K562 (cell line): ENCODE data around the gene MASP1. TPM values are rescaled to one million over a fixed set of nuclear protein-coding genes. Genes with fewer than 3 reads are reported as not detected.
"Not testable (repeated sequence)": the region's sequence is repeated elsewhere in the genome, so short reads cannot be mapped to it uniquely, and the experiment has no call there.

Source experiments
- ATAC-seq: fragments of 200-7000 bp; cut with Tn5 transposase; 3 replicates; pipeline ENCODE4 v1.9.1; 2020; ENCODE audit warnings: moderate library complexity
- BruUV-seq: library from RNA; stranded (reverse); fragments of 400-500 nt; replicated peaks from 2 replicates; lab custom pipeline; 2021; lab: Mats Ljungman, UMichigan
- CTCF ChIA-PET: fragments of 300-600 bp; formaldehyde crosslinking; extraction: SDS; loops from one replicate; lab custom pipeline; 2021; ENCODE audit warnings: low intra/inter-chr PET ratio; lab: Yijun Ruan, JAX
- POLR2A ChIA-PET: fragments of 300-600, 350-650 bp; sonication (Branson Sonifier 250); formaldehyde crosslinking; extraction: SDS; loops from one replicate; lab custom pipeline; 2021; ENCODE audit warnings: antibody characterized with exemption, inconsistent platforms; lab: Yijun Ruan, JAX
- DNase-seq, 4 experiments: peaks; one replicate each; pipeline versions ENCODE4 v3.0.0 to v3.0.0-alpha.2; 2011 to 2018; ENCODE audit warnings: low spot score in 3 of 4, mixed read lengths in 3 of 4; ENCODE audit errors: extremely low read depth in 1 of 4
- FAIRE-seq: peaks from 2 replicates; lab custom pipeline; 2011; peaks lifted over from hg19 to GRCh38; lab: Jason Lieb, UNC
- H2AFZ ChIP-seq: 2 replicates; pipeline ENCODE4 v1.6.0; 2011; ENCODE audit warnings: low read depth, low read length, control low read depth, inconsistent platforms
- H3K27ac ChIP-seq: fragments of 200-600 bp; 3 replicates; pipeline ENCODE4 v1.8.0; 2011; ENCODE audit warnings: low read depth, mild to moderate bottlenecking, control low read depth, inconsistent platforms, low read length, moderate library complexity, mixed read lengths; ENCODE audit errors: extremely low read depth
- H3K27me3 ChIP-seq, 2 experiments: fragments of 300-600 bp in 1 of 2; 2 replicates in 1 of 2; 3 replicates in 1 of 2; pipeline versions ENCODE4 v1.6.0 to v1.8.0; 2011; ENCODE audit warnings: inconsistent platforms in 2 of 2, low read length in 2 of 2, mild to moderate bottlenecking in 1 of 2, mixed read lengths in 1 of 2, moderate library complexity in 1 of 2; ENCODE audit not compliant: control insufficient read depth in 2 of 2, insufficient read depth in 2 of 2
- H3K36me3 ChIP-seq: fragments of 300-600 bp; 3 replicates; pipeline ENCODE4 v1.8.0; 2011; ENCODE audit warnings: mild to moderate bottlenecking, low read length, inconsistent platforms; ENCODE audit not compliant: control insufficient read depth, insufficient read depth
- H3K4me1 ChIP-seq, 2 experiments: fragments of 200-600 bp in 1 of 2; replicated peaks in 1 of 2; 2 replicates in 1 of 2; 3 replicates in 1 of 2; pipeline versions ENCODE4 v1.5.1 to v1.8.0; 2011; ENCODE audit warnings: inconsistent platforms in 2 of 2, low read length in 2 of 2, mild to moderate bottlenecking in 1 of 2, mixed read lengths in 1 of 2, moderate library complexity in 1 of 2; ENCODE audit not compliant: control insufficient read depth in 2 of 2, insufficient read depth in 2 of 2
- H3K4me2 ChIP-seq: 2 replicates; pipeline ENCODE4 v1.6.1; 2011; ENCODE audit warnings: low read length, control low read depth, inconsistent platforms, mixed read lengths; ENCODE audit not compliant: insufficient read depth
- H3K4me3 ChIP-seq: fragments of 200-600 bp; sonication (generic), shearing (Covaris generic); 2 replicates; pipeline ENCODE4 v1.5.1; 2016; ENCODE audit warnings: control low read depth, inconsistent platforms
- H3K79me2 ChIP-seq: fragments of 200-600 bp; 3 replicates; pipeline ENCODE4 v1.8.0; 2011; ENCODE audit warnings: low read length, inconsistent platforms; ENCODE audit not compliant: control insufficient read depth, insufficient read depth
- H3K9ac ChIP-seq, 2 experiments: 2 replicates each; pipeline versions ENCODE4 v1.6.0 to v1.6.1; 2011; ENCODE audit warnings: low read depth in 2 of 2, low read length in 2 of 2, control low read depth in 1 of 2, inconsistent platforms in 1 of 2, mild to moderate bottlenecking in 1 of 2, mixed read lengths in 1 of 2; ENCODE audit not compliant: insufficient read depth in 1 of 2
- H3K9me1 ChIP-seq: one replicate; pipeline ENCODE4 v1.6.0; 2011; ENCODE audit warnings: inconsistent platforms, mild to moderate bottlenecking, low read length, moderate library complexity; ENCODE audit not compliant: control insufficient read depth, insufficient read depth
- H3K9me3 ChIP-seq: replicated peaks from 2 replicates; pipeline ENCODE4 v1.5.1; 2011; ENCODE audit warnings: low read depth, low read length, inconsistent platforms; ENCODE audit not compliant: control insufficient read depth, insufficient read depth
- H4K20me1 ChIP-seq: replicated peaks from 2 replicates; pipeline ENCODE4 v1.6.1; 2011; ENCODE audit warnings: low read length, inconsistent platforms, mixed read lengths; ENCODE audit not compliant: control insufficient read depth, insufficient read depth
- CEBPG ChIP-seq, 3 experiments: fragments of 200-800 bp in 1 of 3; sonication (Bioruptor generic) in 1 of 3; sonication (generic) in 1 of 3; formaldehyde crosslinking in 1 of 3; IDR thresholded peaks in 2 of 3; conservative IDR thresholded peaks in 1 of 3; 2 replicates each; pipeline versions ENCODE4 v1.6.1 to v1.8.0; 2016 to 2022; ENCODE audit warnings: missing compliant biosample characterization in 2 of 3, missing genetic modification characterization in 2 of 3, mild to moderate bottlenecking in 1 of 3, missing genetic modification reagents in 1 of 3
- IRF9 ChIP-seq: fragments of 450-650 bp; IDR thresholded peaks from 2 replicates; pipeline ENCODE4 v1.6.1; 2016; ENCODE audit warnings: missing biosample characterization, missing genetic modification characterization
- TAF15 ChIP-seq: fragments of 200-400 bp; formaldehyde crosslinking; IDR thresholded peaks from 2 replicates; pipeline ENCODE4 v1.6.1; 2017; ENCODE audit warnings: mild to moderate bottlenecking, low read depth, low read length, moderate library complexity
- TRIM28 ChIP-seq: fragments of 450-650 bp; IDR thresholded peaks from 2 replicates; pipeline ENCODE4 v1.6.1; 2017
- ZNF707 ChIP-seq: fragments of 250-450 bp; sonication (Bioruptor Pico); conservative IDR thresholded peaks from 2 replicates; pipeline ENCODE4 v1.8.0; 2022; ENCODE audit warnings: inconsistent platforms, mild to moderate bottlenecking, moderate library complexity
- WGBS: fragments of 100-300 bp; shearing (Covaris generic); methylation state at CpG from one replicate; pipeline ENCODE4 v1.1.6; 2016; ENCODE audit warnings: low coverage, mixed read lengths; ENCODE audit not compliant: insufficient coverage; ENCODE audit errors: missing lambda C conversion rate; 5-methylcytosine and 5-hydroxymethylcytosine counted together
- in situ Hi-C: fragments of 300-500 bp; cut with MboI; formaldehyde crosslinking; loops from 4 replicates; pipeline ENCODE4 v1.15.0; 2018; ENCODE audit warnings: inconsistent platforms, mixed read lengths
- intact Hi-C: fragments of 100-400 bp; cut with micrococcal nuclease; formaldehyde crosslinking; loops from 2 replicates; pipeline ENCODE4 v1.14.2; 2022
- polyA plus RNA-seq, 8 experiments: library from polyadenylated mRNA; depleted of rRNA in 4 of 8; stranded (reverse) in 5 of 8; unstranded in 3 of 8; fragments of >200 nt; fragmentation: Nextera tagmentation in 2 of 8; fragmentation: Illumina TruSeq in 1 of 8; extraction: Ambion mirVana in 2 of 8; extraction: Trizol in 1 of 8; gene quantifications; 2 replicates each; pipeline versions ENCODE4 v1.2.1 to v1.2.3, GENCODE V29; 2011 to 2014; ENCODE audit warnings: inconsistent platforms in 1 of 8, missing spikeins in 1 of 8
- total RNA-seq, 7 experiments: library from RNA; depleted of rRNA in 6 of 7; stranded (reverse); fragments of >200 nt in 6 of 7; fragmentation: Illumina TruSeq in 2 of 7; extraction: Trizol in 2 of 7; gene quantifications; 2 replicates each; pipeline versions ENCODE4 v1.2.1 to v1.2.3, GENCODE V29; 2011 to 2021; ENCODE audit warnings: low replicate concordance in 1 of 7

Gene MASP1
- total and polyA plus RNA-seq, 9 of the 15 experiments (the other 6 are each of a cell fraction or from before 2014, with no cell fraction given) = 0.03 to 0.24 (median 0.20) TPM; not detected in 3

DNA sequence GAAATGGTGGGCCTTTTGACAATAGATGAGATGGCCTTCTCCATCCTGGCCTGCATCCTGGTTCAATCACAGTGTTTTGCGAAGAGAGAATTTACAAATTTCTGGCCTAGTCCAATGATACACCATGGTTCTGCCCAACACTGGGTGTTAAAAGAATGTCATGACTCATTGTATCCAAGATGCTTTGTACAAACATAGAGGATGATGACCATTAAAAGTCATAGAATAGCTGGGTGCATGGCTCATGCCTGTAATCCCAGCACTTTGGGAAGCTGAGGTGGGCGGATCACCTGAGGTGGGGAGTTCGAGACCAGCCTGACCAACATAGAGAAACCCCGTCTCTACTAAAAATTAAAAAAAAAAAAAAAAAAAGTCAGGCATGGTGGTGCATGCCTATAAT lies 52.7 kb downstream of the MASP1 start:
- not testable (repeated sequence) for FAIRE-seq

DNA sequence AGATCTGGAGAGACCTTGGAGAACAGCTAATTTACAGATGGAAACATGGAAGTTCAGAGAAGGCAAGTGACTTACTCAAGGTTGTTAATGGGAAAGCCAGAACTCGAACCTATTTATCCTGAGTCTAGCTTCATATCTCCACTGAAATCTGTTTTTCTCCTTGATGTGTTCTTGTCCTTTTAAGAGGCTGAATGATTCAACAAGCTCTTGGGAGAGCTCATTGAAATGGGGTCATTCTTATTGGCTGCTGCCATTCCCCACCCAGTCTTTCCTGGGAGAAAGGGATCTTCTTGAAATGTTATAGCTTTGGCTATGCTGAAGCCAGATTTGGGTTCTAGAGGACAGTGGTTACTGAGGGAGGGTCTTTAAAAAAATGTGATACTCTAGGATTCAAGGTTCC lies 53.3 kb downstream of the MASP1 start:
- ChIA-PET POLR2A (interaction anchor here (0.6 kb wide), 1 partner anchor 226 kb away, joined by 4 read pairs; no protein-coding TSS in a partner anchor), CTCF (no interaction called here)
- H3K9ac ChIP-seq = no peak overlapping the region
- no peaks in the 10 kb centered on the region for H3K36me3 ChIP-seq
- no peak overlapping the region for H3K4me3 ChIP-seq
- no peak overlapping the region for H2AFZ ChIP-seq
- in situ Hi-C loops = no loop called here
- no peaks in the 10 kb centered on the region for H3K4me1 ChIP-seq
- no peak overlapping the region for H3K27ac ChIP-seq
- no peaks in the 10 kb centered on the region for H3K9me1 ChIP-seq
- TF ChIP-seq IRF9 (tag) (no peak), TRIM28 (no peak), ZNF707 (no peak), TAF15 (no peak), CEBPG (CRISPR knock-in tag; IDR thresholded peaks at IDR 0.05) (no peak), CEBPG (tag; conservative IDR thresholded peaks at IDR 0.05 in 1 of 2, IDR thresholded peaks at IDR 0.05 in 1 of 2) (0 out of 4 replicates have a peak, but pooled peaks of 1 of the 2 experiments have one; percentile 31)
- H3K27me3 ChIP-seq = peaks cover 0 to 36% of the 10 kb centered on the region in 2 experiments; a peak in 4 of 5 replicates
- ATAC-seq = no peak
- no peak for DNase-seq
- whole genome bisulfite sequencing = 6% methylated on average over 1 of the region's 1 CpG
- no peaks in the 10 kb centered on the region for H4K20me1 ChIP-seq
- no peaks in the 10 kb centered on the region for H3K79me2 ChIP-seq
- H3K4me2 ChIP-seq = no peak overlapping the region
- FAIRE-seq = no peak
- no peaks in the 10 kb centered on the region for H3K9me3 ChIP-seq
- no TSS peak for BruUV-seq
- intact Hi-C loops = no loop called here

More for the DNA sequence above, 52.7 kb downstream of the MASP1 start:
- ATAC-seq, H3K27ac ChIP-seq, H3K4me3 ChIP-seq, H2AFZ ChIP-seq, H3K4me2 ChIP-seq, DNase-seq, BruUV-seq, H3K9ac ChIP-seq, POLR2A ChIA-PET, H3K9me1 ChIP-seq, H3K4me1 ChIP-seq, H3K36me3 ChIP-seq, H4K20me1 ChIP-seq, in situ Hi-C loops, H3K79me2 ChIP-seq, CTCF ChIA-PET, intact Hi-C loops, H3K9me3 ChIP-seq: not testable (repeated sequence)
- 4% methylated on average over 4 of the region's 4 CpGs for WGBS
- peaks cover 0 to 40% of the 10 kb centered on the region in 2 experiments; a peak in 4 of 5 replicates for H3K27me3 ChIP-seq
